HG03175 (cell line): ENCODE data around the gene NFIA.

ENCODE experiments used
- ATAC-seq: cut with Tn5 transposase; IDR thresholded peaks from one replicate; pipeline ENCODE4 v1.9.1; 2021; ENCODE audit warnings: mild to moderate bottlenecking, moderate library complexity; ENCODE audit not compliant: unreplicated experiment

Gene NFIA

GRCh38 chr1:61506944-61507500 is 424.7 kb downstream of the NFIA start:
- ATAC-seq = no peak
